Adrenal gland (tissue), 12 donors: ENCODE measurements around the gene SPOP. TPM values are rescaled to one million over a fixed set of nuclear protein-coding genes. Genes with fewer than 3 reads are reported as not detected.

Experiments used
- DNase-seq, 7 donors: peaks; one replicate each; pipeline ENCODE4 v3.0.0-alpha.2; 2019 to 2020
- H3K27ac ChIP-seq, 5 donors: fragments of 200-600 bp; sonication (generic) in 4 of 5; 1 replicate in 3 of 5; 2 replicates in 2 of 5; pipeline versions ENCODE4 v1.5.1 to v1.8.0; 2016 to 2020; ENCODE audit warnings: mild to moderate bottlenecking in 1 of 5
- H3K27me3 ChIP-seq: fragments of 200-600 bp; 2 replicates; pipeline ENCODE4 v1.8.0; 2021
- H3K36me3 ChIP-seq, 2 donors: fragments of 200-600 bp; replicated peaks in 1 of 2; 1 replicate in 1 of 2; 2 replicates in 1 of 2; pipeline versions ENCODE4 v1.5.1 to v1.8.0; 2018 to 2022
- H3K4me1 ChIP-seq, 2 donors: fragments of 200-600 bp; replicated peaks in 1 of 2; 1 replicate in 1 of 2; 2 replicates in 1 of 2; pipeline versions ENCODE4 v1.5.1 to v1.8.0; 2018 to 2021
- H3K4me3 ChIP-seq, 4 donors: fragments of 200-600 bp; sonication (generic) in 3 of 4; one replicate each; pipeline ENCODE4 v1.5.1; 2016 to 2018
- H3K9me3 ChIP-seq, 3 donors: fragments of 200-600 bp; sonication (generic) in 1 of 3; replicated peaks in 1 of 3; 1 replicate in 2 of 3; 2 replicates in 1 of 3; pipeline versions ENCODE4 v1.5.1 to v1.8.0; 2016 to 2021
- POLR2A ChIP-seq, 2 donors: fragments of 450-650 bp; IDR thresholded peaks; one replicate each; pipeline ENCODE4 v1.6.1; 2017; ENCODE audit warnings: antibody characterized with exemption in 2 of 2, mild to moderate bottlenecking in 2 of 2, moderate library complexity in 1 of 2
- WGBS, 4 donors: extraction: QIAGEN DNeasy Blood & Tissue Kit in 2 of 4; methylation state at CpG; one replicate each; pipeline versions ENCODE4 v1.1.5 to v1.1.7; 2013 to 2017; 5-methylcytosine and 5-hydroxymethylcytosine counted together
- intact Hi-C, 2 donors: fragments of 100-400 bp; cut with DNase I; formaldehyde crosslinking; loops; one replicate each; pipeline versions ENCODE4 v1.14.1 to v1.15.0; 2022 to 2023
- polyA plus RNA-seq, 3 donors: library from polyadenylated mRNA; stranded (reverse); fragments of 200-250 nt in 2 of 3; fragments of 350-450 nt in 1 of 3; fragmentation: Illumina TruSeq in 1 of 3; extraction: RNeasy Lipid Tissue Mini Kit (QIAGEN cat#74804) in 1 of 3; gene quantifications; one replicate each; pipeline ENCODE4 v1.2.3, GENCODE V29; 2013 to 2014
- total RNA-seq, 9 donors: library from RNA; depleted of rRNA in 4 of 9; stranded (reverse); fragments of >200 nt in 4 of 9; fragments of 120-200 nt in 1 of 9; fragmentation: NEBNext Ultra II Directional in 1 of 9; extraction: Animal tissue kit (Norgen Biotek cat#: 25700) in 1 of 9; gene quantifications; one replicate each; pipeline versions ENCODE4 v1.1.0 to v1.2.4, GENCODE V29; 2013 to 2023
- TF ChIP-seq, protein P1 (sequence below), 6 experiments: fragments of 450-650 bp in 4 of 6; fragments of 200-600 bp in 2 of 6; sonication (generic) in 1 of 6; IDR thresholded peaks; 1 replicate in 5 of 6; 2 replicates in 1 of 6; pipeline versions ENCODE4 v1.5.1 to v1.8.0; 2016 to 2021; ENCODE audit warnings: antibody characterized with exemption in 6 of 6, mild to moderate bottlenecking in 2 of 6, moderate library complexity in 1 of 6
- donor health status: healthy with polysubstance abuse.
- donor health status: Bipolar disorder and iron deficiency.
- donor health status: DM: yes; HTN: yes; CAD: no.
- donor health status: DM: no; HTN: no; CAD: no.
- donor health status: DM: no; HTN: no; CAD: no.
- donor health status: DM: yes; HTN: yes; CAD: no.

The SPOP gene
- total and polyA plus RNA-seq, 12 donors = 22.4 to 86.4 (median 57.6) TPM

DNA sequence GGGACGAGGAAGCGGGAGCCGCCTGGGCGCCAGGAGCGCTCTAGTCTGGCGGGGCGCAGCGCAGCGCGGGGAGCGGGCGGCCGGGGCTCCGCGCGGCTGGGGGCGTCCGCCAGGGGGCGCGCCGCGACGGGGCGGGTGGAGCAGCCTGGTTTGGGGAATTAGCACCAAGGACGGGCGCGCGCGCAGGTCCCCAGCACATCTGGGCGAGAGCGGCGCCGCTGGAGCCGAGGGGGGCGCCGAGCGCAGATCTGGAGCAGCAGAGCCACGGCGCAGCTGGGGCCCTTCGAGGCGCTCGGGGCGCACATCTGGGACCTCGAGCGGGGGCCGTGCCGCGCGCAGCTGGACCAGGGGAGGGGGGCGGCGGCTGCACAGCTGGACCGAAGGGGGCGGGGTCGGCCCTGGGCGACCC is 102.2 kb downstream of the SPOP start, which contains the start of gene NXPH3:
NXPH3 (plus strand) TSS at position 193 of the 409 bp plus-strand sequence. CDS start 349 bp downstream, outside the sequence.
- intact Hi-C loops = loop anchor here (10.0 kb wide), 2 partner anchors 279 to 419 kb away; partner anchors contain the start of gene DLX3 (in 1 of the 2)
- H3K4me1 ChIP-seq = peaks cover 4 to 9% of the 10 kb centered on the region in 2 donors
- no peaks in the 10 kb centered on the region for H3K36me3 ChIP-seq
- TF ChIP-seq POLR2A (IDR thresholded peaks at IDR 0.05) = no peak
- TF ChIP-seq, protein P1, sequence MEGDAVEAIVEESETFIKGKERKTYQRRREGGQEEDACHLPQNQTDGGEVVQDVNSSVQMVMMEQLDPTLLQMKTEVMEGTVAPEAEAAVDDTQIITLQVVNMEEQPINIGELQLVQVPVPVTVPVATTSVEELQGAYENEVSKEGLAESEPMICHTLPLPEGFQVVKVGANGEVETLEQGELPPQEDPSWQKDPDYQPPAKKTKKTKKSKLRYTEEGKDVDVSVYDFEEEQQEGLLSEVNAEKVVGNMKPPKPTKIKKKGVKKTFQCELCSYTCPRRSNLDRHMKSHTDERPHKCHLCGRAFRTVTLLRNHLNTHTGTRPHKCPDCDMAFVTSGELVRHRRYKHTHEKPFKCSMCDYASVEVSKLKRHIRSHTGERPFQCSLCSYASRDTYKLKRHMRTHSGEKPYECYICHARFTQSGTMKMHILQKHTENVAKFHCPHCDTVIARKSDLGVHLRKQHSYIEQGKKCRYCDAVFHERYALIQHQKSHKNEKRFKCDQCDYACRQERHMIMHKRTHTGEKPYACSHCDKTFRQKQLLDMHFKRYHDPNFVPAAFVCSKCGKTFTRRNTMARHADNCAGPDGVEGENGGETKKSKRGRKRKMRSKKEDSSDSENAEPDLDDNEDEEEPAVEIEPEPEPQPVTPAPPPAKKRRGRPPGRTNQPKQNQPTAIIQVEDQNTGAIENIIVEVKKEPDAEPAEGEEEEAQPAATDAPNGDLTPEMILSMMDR (IDR thresholded peaks at IDR 0.05) = peak in 3 of 6 experiments; percentile 58 to 81 (median 67)
- DNase-seq = peak in 4 of 7 donors; percentile 47 to 58 (median 49)
- 1 to 3% (median 2%) methylated on average over 9 to 55 of the region's 55 CpGs for WGBS, 4 donors
- peak within 1 kb of the TSS in 3 of 4 donors; percentile 7 to 68 (median 11) for H3K4me3 ChIP-seq
- H3K9me3 ChIP-seq = no peaks in the 10 kb centered on the region
- peak within 1 kb of the TSS in 2 of 5 donors; percentile 38 to 45 for H3K27ac ChIP-seq
- H3K27me3 ChIP-seq = peaks cover 6% of the 10 kb centered on the region

DNA sequence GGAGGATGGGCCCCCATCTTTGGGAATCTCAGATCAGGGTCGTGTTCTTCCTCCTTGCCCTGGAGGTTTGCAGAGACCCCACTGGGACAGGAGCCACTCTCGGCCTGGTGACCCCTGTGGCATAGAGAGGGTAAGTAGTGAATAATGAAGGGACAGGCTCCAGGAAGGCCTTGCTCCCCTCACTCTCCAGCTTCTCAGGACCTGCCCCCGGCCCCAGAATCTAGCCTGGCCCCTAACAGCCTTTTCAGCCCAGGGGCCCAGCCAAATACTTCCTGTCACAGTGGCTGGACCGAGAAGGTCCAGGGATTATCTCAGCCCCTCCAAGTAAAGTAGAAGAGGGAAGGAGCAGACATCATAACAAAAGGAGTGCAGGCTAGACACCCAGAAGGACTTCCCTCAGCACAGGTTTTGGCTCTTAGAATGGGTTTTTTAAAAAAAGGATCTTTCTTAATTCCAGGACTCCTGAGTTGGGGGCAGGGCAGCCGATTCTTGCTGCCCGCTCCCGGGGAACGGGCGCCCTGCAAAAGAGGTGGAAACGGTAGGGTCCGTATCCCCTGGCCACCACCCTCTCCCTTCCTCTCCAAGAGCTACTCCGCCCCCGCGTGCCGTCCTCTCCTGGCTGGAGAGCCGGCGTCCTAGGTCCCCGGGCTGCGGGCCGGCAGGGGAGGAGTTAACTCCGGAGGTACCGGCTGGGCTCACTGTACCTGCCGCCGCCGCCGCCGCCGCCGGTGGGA is 102.8 kb downstream of the SPOP start:
- Histone ChIP-seq H3K4me3 (peak overlapping the region in 1 of 4 donors; percentile 68), H3K36me3 (no peaks in the 10 kb centered on the region), H3K27ac (no peak overlapping the region), H3K4me1 (peaks cover 4 to 9% of the 10 kb centered on the region in 2 donors), H3K27me3 (peaks cover 6% of the 10 kb centered on the region), H3K9me3 (no peaks in the 10 kb centered on the region)
- DNase-seq = no peak
- intact Hi-C loops = loop anchor here (10.0 kb wide), 2 partner anchors 280 to 420 kb away; partner anchors contain the start of gene DLX3 (in 1 of the 2)
- 15 to 30% (median 18%) methylated on average over 12 to 29 of the region's 29 CpGs for WGBS, 4 donors
- TF ChIP-seq POLR2A (IDR thresholded peaks at IDR 0.05) = no peak

DNA sequence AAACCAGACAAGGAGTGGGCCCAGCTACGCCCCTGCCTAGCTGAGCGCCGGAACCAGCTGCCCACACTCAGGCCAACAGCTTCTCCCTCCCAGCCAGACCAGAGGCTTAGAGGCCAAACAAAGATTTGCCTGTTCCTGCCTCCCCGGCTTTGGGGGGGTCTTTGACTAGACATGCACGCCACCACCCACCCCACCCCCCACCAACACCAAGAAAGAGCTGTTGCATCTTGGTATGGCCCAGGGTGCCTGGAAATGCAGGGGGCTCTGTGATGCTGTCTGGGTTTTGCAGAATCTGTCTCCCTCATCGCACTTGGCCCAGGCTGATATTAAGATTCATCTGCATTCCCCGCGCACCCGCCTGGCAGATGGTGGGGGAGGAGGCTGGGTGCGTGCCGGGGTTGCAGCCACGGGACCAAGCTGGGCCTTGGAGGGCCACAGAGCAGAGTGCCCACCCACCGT is 103.5 kb downstream of the SPOP start:
- WGBS, 4 donors = 67 to 82% (median 75%) methylated on average over 13 of the region's 13 CpGs; no CpG with 5 or more reads in 1 of the 4 donors
- no peak for DNase-seq
- Histone ChIP-seq H3K27me3 (peaks cover 6% of the 10 kb centered on the region), H3K9me3 (no peaks in the 10 kb centered on the region), H3K4me1 (peaks cover 4 to 9% of the 10 kb centered on the region in 2 donors), H3K27ac (no peak overlapping the region), H3K36me3 (no peaks in the 10 kb centered on the region), H3K4me3 (no peak overlapping the region)
- TF ChIP-seq, protein P1 (IDR thresholded peaks at IDR 0.05) = no peak
- TF ChIP-seq POLR2A (IDR thresholded peaks at IDR 0.05) = no peak
- intact Hi-C loops = loop anchor here (10.0 kb wide), 2 partner anchors 280 to 420 kb away; partner anchors contain the start of gene DLX3 (in 1 of the 2)

DNA sequence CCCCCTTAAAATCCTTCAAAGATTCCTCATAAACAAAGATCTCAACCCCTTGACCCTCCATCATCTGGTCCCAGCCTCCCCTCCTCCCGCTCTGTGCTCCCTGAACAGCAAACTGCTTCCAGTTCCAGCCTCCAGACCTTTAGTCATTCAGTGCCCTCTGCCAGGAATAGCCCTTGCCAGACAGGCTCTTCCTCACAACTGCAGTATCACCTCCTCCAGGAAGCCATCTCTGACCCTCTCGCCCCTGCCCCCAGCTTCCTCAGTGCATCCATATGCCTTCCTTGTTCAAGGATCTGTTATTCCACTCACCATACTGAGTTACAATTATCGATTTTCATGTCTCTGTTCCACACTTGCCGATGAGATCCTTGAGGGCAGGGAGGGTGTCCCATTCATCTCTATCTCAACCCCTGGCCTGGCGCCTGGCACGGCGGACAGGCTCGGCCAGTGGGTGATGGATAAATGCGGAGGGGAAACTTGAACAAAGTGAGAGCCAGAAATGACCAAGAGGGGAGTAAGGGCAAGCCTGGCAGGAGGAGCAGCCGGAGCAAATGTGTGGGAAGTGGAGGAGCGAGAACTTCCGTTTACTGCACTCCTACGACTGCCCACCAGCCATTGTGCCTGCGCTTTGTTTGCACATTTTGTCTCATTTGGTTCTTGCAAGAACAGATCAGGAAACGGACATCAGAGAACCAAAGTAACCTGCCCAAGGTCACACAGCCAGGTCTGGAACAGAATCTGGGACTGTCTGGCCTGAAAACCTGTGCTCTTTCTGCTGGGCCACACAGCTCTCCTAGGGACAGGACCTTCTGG is 104.2 kb downstream of the SPOP start:
- TF ChIP-seq, protein P1 (IDR thresholded peaks at IDR 0.05) = no peak
- no peak for TF ChIP-seq POLR2A (IDR thresholded peaks at IDR 0.05)
- Histone ChIP-seq H3K27ac (no peak overlapping the region), H3K9me3 (no peaks in the 10 kb centered on the region), H3K4me1 (peaks cover 4 to 9% of the 10 kb centered on the region in 2 donors), H3K36me3 (no peaks in the 10 kb centered on the region), H3K27me3 (peaks cover 6% of the 10 kb centered on the region), H3K4me3 (no peak overlapping the region)
- whole genome bisulfite sequencing, 4 donors = 57 to 68% (median 59%) methylated on average over 15 of the region's 15 CpGs
- intact Hi-C loops = loop anchor here (10.0 kb wide), 2 partner anchors 281 to 421 kb away; partner anchors contain the start of gene DLX3 (in 1 of the 2)
- DNase-seq = no peak
